Loucy (cell line): Measurements from ENCODE around the gene TRIP6.

Experiments
- H2AFZ ChIP-seq: fragments of 200-600 bp; sonication (generic); 2 replicates; pipeline ENCODE4 v1.6.0; 2016; ENCODE audit warnings: antibody characterized with exemption, mild to moderate bottlenecking, low read length, moderate library complexity
- H3F3A ChIP-seq: fragments of 200-600 bp; 2 replicates; pipeline ENCODE4 v1.6.0; 2016; ENCODE audit warnings: antibody characterized with exemption, low read depth, mild to moderate bottlenecking
- H3K27me3 ChIP-seq: fragments of 200-600 bp; sonication (generic); 2 replicates; pipeline ENCODE4 v1.6.1; 2014; ENCODE audit warnings: low read length, mild to moderate bottlenecking; ENCODE audit not compliant: insufficient read depth, poor library complexity, severe bottlenecking
- H3K36me3 ChIP-seq: fragments of 200-600 bp; sonication (generic); 2 replicates; pipeline ENCODE4 v1.6.1; 2016; ENCODE audit warnings: low read length; ENCODE audit not compliant: insufficient read depth
- H3K4me1 ChIP-seq: fragments of 200-600 bp; sonication (generic); 2 replicates; pipeline ENCODE4 v1.5.1; 2014; ENCODE audit warnings: low read length, mild to moderate bottlenecking; ENCODE audit not compliant: insufficient read depth, poor library complexity, severe bottlenecking
- H3K4me2 ChIP-seq: fragments of 200-600 bp; sonication (generic); 2 replicates; pipeline ENCODE4 v1.6.0; 2014; ENCODE audit warnings: antibody characterized with exemption, low read length, low read depth, mild to moderate bottlenecking; ENCODE audit not compliant: poor library complexity, severe bottlenecking
- H3K4me3 ChIP-seq: fragments of 200-600 bp; sonication (generic); 2 replicates; pipeline ENCODE4 v1.5.1; 2014; ENCODE audit warnings: low read length, mild to moderate bottlenecking, mixed read lengths; ENCODE audit not compliant: poor library complexity, severe bottlenecking
- H3K79me2 ChIP-seq: fragments of 200-600 bp; sonication (generic); 2 replicates; pipeline ENCODE4 v1.6.1; 2014; ENCODE audit warnings: low read length; ENCODE audit not compliant: insufficient read depth
- H3K9ac ChIP-seq: fragments of 200-600 bp; sonication (generic); 2 replicates; pipeline ENCODE4 v1.6.0; 2014; ENCODE audit warnings: mild to moderate bottlenecking, low read depth, low read length, moderate library complexity; ENCODE audit not compliant: poor library complexity, severe bottlenecking
- H3K9me2 ChIP-seq: fragments of 200-600 bp; sonication (generic); replicated peaks from 2 replicates; pipeline ENCODE4 v1.6.1; 2016; ENCODE audit warnings: low read depth, low read length, mixed read lengths
- H3K9me3 ChIP-seq: fragments of 200-600 bp; sonication (generic); 2 replicates; pipeline ENCODE4 v1.6.1; 2014; ENCODE audit warnings: mild to moderate bottlenecking, antibody characterized with exemption, low read length, low read depth; ENCODE audit not compliant: insufficient read depth
- H4K20me1 ChIP-seq: fragments of 200-600 bp; sonication (generic); 2 replicates; pipeline ENCODE4 v1.6.0; 2014; ENCODE audit warnings: antibody characterized with exemption, low read length, mild to moderate bottlenecking; ENCODE audit not compliant: insufficient read depth, poor library complexity, severe bottlenecking
- EZH2phosphoT487 ChIP-seq: fragments of 200-600 bp; IDR thresholded peaks from 2 replicates; pipeline ENCODE4 v1.6.1; 2018; ENCODE audit warnings: antibody characterized with exemption, mild to moderate bottlenecking, moderate library complexity, borderline replicate concordance
- TF ChIP-seq, protein P1 (sequence below): fragments of 200-600 bp; sonication (generic); conservative IDR thresholded peaks from 2 replicates; pipeline ENCODE4 v1.5.1; 2014; ENCODE audit warnings: mild to moderate bottlenecking, antibody characterized with exemption, low read length

The TRIP6 gene

DNA sequence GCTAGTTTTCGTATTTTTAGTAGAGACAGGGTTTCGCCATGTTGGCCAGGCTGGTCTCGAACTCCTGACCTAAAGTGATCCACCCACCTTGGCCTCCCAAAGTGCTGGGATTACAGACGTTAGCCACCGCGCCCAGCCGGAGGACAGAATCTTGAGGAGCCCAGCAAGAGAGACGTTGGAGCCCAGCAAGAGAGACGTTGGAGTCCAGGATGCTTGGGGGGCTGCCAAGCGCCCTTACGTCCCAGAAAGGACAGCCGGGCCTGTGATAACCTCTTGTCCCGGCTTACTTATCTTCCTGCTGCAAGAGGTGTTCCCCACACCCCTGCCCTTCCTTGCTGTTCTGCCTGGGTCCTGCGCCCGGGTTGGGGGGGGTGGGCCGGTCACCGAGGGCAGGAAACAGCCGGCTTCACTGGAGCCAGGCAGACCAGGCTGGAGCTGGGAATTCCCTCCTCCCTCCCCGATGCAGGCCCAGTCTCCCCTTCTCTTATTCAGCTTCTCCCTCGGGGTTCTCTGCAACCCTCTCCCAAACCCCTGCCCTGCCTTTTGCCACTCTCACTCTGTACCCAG is 38.0 kb upstream of the TRIP6 start:
- Histone ChIP-seq H3K27me3 (peaks cover 8% of the 10 kb centered on the region), H3K9me3 (no peaks in the 10 kb centered on the region), H4K20me1 (no peaks in the 10 kb centered on the region), H2AFZ (no peak overlapping the region), H3K9ac (no peak overlapping the region), H3K9me2 (no peaks in the 10 kb centered on the region), H3K4me2 (no peak overlapping the region), H3K79me2 (no peaks in the 10 kb centered on the region), H3K4me3 (no peak overlapping the region), H3F3A (no peaks in the 10 kb centered on the region), H3K4me1 (peaks cover 9% of the 10 kb centered on the region), H3K36me3 (no peaks in the 10 kb centered on the region)
- TF ChIP-seq, protein P1, sequence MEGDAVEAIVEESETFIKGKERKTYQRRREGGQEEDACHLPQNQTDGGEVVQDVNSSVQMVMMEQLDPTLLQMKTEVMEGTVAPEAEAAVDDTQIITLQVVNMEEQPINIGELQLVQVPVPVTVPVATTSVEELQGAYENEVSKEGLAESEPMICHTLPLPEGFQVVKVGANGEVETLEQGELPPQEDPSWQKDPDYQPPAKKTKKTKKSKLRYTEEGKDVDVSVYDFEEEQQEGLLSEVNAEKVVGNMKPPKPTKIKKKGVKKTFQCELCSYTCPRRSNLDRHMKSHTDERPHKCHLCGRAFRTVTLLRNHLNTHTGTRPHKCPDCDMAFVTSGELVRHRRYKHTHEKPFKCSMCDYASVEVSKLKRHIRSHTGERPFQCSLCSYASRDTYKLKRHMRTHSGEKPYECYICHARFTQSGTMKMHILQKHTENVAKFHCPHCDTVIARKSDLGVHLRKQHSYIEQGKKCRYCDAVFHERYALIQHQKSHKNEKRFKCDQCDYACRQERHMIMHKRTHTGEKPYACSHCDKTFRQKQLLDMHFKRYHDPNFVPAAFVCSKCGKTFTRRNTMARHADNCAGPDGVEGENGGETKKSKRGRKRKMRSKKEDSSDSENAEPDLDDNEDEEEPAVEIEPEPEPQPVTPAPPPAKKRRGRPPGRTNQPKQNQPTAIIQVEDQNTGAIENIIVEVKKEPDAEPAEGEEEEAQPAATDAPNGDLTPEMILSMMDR = no peak
- TF ChIP-seq EZH2phosphoT487 = no peak

DNA sequence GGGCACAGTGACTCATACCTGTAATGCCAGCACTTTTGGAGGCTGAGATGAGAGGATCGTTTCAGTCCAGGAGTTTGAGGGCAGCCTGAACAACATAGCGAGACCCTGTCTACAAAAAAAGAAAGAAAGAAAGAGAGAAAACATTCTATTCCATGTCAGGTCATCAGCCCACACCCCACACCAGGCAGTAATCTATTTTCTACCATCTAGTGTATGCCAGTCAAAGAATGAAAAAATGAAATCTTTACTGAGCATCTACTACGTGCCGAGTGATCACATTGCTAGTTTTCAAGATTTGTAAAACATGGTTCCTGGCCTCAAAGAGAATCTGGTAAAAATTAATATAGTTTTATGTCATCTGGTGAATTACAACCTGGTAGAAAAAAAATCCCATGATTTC is 36.8 kb upstream of the TRIP6 start:
- H2AFZ ChIP-seq = no peak overlapping the region
- H3K4me3 ChIP-seq = no peak overlapping the region
- no peaks in the 10 kb centered on the region for H4K20me1 ChIP-seq
- peaks cover 9% of the 10 kb centered on the region for H3K4me1 ChIP-seq
- H3F3A ChIP-seq = no peaks in the 10 kb centered on the region
- H3K36me3 ChIP-seq = no peaks in the 10 kb centered on the region
- no peak overlapping the region for H3K9ac ChIP-seq
- H3K27me3 ChIP-seq = peaks cover 8% of the 10 kb centered on the region
- TF ChIP-seq, protein P1 = no peak
- no peak for TF ChIP-seq EZH2phosphoT487
- no peaks in the 10 kb centered on the region for H3K79me2 ChIP-seq
- H3K4me2 ChIP-seq = no peak overlapping the region
- no peaks in the 10 kb centered on the region for H3K9me2 ChIP-seq
- H3K9me3 ChIP-seq = no peaks in the 10 kb centered on the region

DNA sequence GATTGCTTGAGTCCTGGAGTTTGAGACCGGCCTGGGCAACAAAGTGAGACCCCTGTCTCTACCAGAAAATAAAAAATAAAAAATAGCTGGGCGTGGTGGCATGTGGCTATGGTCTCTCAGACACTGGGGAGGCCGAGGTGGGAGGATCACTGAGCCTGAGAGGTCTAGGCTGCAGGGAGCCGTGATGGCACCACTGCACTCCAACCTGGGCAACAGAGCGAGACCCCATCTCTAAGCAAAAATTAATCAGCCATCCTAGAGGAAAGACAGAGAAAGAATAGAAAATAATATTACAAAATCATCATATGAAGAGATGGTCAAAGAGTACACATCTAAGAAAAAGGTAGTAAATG is 34.9 kb upstream of the TRIP6 start:
- H3K4me1 ChIP-seq = peaks cover 9% of the 10 kb centered on the region
- peaks cover 8% of the 10 kb centered on the region for H3K27me3 ChIP-seq
- no peaks in the 10 kb centered on the region for H3K36me3 ChIP-seq
- H3K79me2 ChIP-seq = no peaks in the 10 kb centered on the region
- H3K4me2 ChIP-seq = no peak overlapping the region
- no peak overlapping the region for H3K9ac ChIP-seq
- no peaks in the 10 kb centered on the region for H3K9me2 ChIP-seq
- H2AFZ ChIP-seq = no peak overlapping the region
- no peak overlapping the region for H3K4me3 ChIP-seq
- TF ChIP-seq, protein P1 = no peak
- TF ChIP-seq EZH2phosphoT487 = no peak
- no peaks in the 10 kb centered on the region for H4K20me1 ChIP-seq
- H3F3A ChIP-seq = no peaks in the 10 kb centered on the region
- no peaks in the 10 kb centered on the region for H3K9me3 ChIP-seq
